ENCODE results near the gene PDCD4.

The PDCD4 gene

GRCh38 chr10:110947061-110947595 lies 75.4 kb downstream of the PDCD4 start:
- Histone ChIP-seq H3K9ac (ENCODE audit: low read depth, low read length) (no peak overlapping the region), H3K4me1 (ENCODE audit: insufficient read depth, low read length) (peaks cover 17% of the 10 kb centered on the region), H3K27me3 (ENCODE audit: insufficient read depth, low read length) (no peaks in the 10 kb centered on the region), H3K27ac (ENCODE audit: low read length) (no peak overlapping the region), H3K9me3 (ENCODE audit: insufficient read depth, low read depth, low read length) (no peaks in the 10 kb centered on the region), H3K36me3 (ENCODE audit: insufficient read depth, low read depth, low read length) (no peaks in the 10 kb centered on the region), H3K4me3 (ENCODE audit: low read length) (no peak overlapping the region)
